H9 (cell line): Measurements from ENCODE around the gene MGMT. TPM values are rescaled to one million over a fixed set of nuclear protein-coding genes. Genes with fewer than 3 reads are reported as not detected.

Experiments
- DNase-seq: peaks from one replicate; pipeline ENCODE4 v3.0.0-alpha.2; 2017
- H2AFZ ChIP-seq: one replicate; pipeline ENCODE4 v1.6.1; 2013; ENCODE audit warnings: mild to moderate bottlenecking, low read length, control low read depth, moderate library complexity
- H2AK5ac ChIP-seq: 2 replicates; pipeline ENCODE4 v1.6.1; 2013; ENCODE audit warnings: low read length, control low read depth, mixed read lengths; ENCODE audit not compliant: insufficient read length
- H2BK120ac ChIP-seq: one replicate; pipeline ENCODE4 v1.6.1; 2013; ENCODE audit warnings: low read depth, mild to moderate bottlenecking, low read length, control low read depth, inconsistent platforms; ENCODE audit not compliant: poor library complexity, severe bottlenecking
- H2BK12ac ChIP-seq: 2 replicates; pipeline ENCODE4 v1.6.1; 2013; ENCODE audit warnings: low read length, control low read depth, mixed read lengths, low read depth; ENCODE audit not compliant: insufficient read length
- H2BK15ac ChIP-seq: 2 replicates; pipeline ENCODE4 v1.6.1; 2013; ENCODE audit warnings: low read depth, low read length, control low read depth
- H2BK20ac ChIP-seq: one replicate; pipeline ENCODE4 v1.6.1; 2013; ENCODE audit warnings: low read depth, mild to moderate bottlenecking, low read length, control low read depth, inconsistent platforms; ENCODE audit not compliant: poor library complexity, severe bottlenecking
- H2BK5ac ChIP-seq: 2 replicates; pipeline ENCODE4 v1.6.1; 2013; ENCODE audit warnings: low read length, control low read depth, mixed read lengths; ENCODE audit not compliant: insufficient read length
- H3K14ac ChIP-seq: 2 replicates; pipeline ENCODE4 v1.6.1; 2013; ENCODE audit warnings: low read length, control low read depth; ENCODE audit not compliant: insufficient read depth
- H3K18ac ChIP-seq: 2 replicates; pipeline ENCODE4 v1.6.1; 2013; ENCODE audit warnings: low read depth, mild to moderate bottlenecking, mixed read lengths, low read length, control low read depth; ENCODE audit not compliant: insufficient read length
- H3K23ac ChIP-seq: 2 replicates; pipeline ENCODE4 v1.6.1; 2013; ENCODE audit warnings: low read length, control low read depth, mixed read lengths, low read depth; ENCODE audit not compliant: insufficient read length
- H3K23me2 ChIP-seq: 2 replicates; pipeline ENCODE4 v1.6.1; 2013; ENCODE audit warnings: low read depth, mild to moderate bottlenecking, mixed read lengths, low read length, control low read depth; ENCODE audit not compliant: insufficient read length, poor library complexity, severe bottlenecking
- H3K27ac ChIP-seq: 2 replicates; pipeline ENCODE4 v1.5.1; 2013; ENCODE audit warnings: low read length, control low read depth, mixed read lengths, low read depth; ENCODE audit not compliant: insufficient read length
- H3K27me3 ChIP-seq: 2 replicates; pipeline ENCODE4 v1.6.1; 2013; ENCODE audit warnings: low read length, control low read depth, inconsistent platforms; ENCODE audit not compliant: insufficient read depth
- H3K4ac ChIP-seq: 2 replicates; pipeline ENCODE4 v1.6.1; 2013; ENCODE audit warnings: low read depth, mild to moderate bottlenecking, control low read depth, inconsistent platforms, low read length, moderate library complexity
- H3K4me1 ChIP-seq: 2 replicates; pipeline ENCODE4 v1.6.1; 2013; ENCODE audit warnings: low read length, control low read depth, inconsistent platforms; ENCODE audit not compliant: insufficient read depth
- H3K4me2 ChIP-seq: 2 replicates; pipeline ENCODE4 v1.6.1; 2013; ENCODE audit warnings: low read length, control low read depth, mixed read lengths; ENCODE audit not compliant: insufficient read length, insufficient read depth
- H3K56ac ChIP-seq: 2 replicates; pipeline ENCODE4 v1.6.1; 2013; ENCODE audit warnings: low read depth, mild to moderate bottlenecking, mixed read lengths, low read length, control low read depth; ENCODE audit not compliant: insufficient read length
- H3K79me1 ChIP-seq: 2 replicates; pipeline ENCODE4 v1.6.1; 2013; ENCODE audit warnings: low read depth, mild to moderate bottlenecking, moderate library complexity, low read length, control low read depth, inconsistent platforms; ENCODE audit not compliant: insufficient read depth, poor library complexity, severe bottlenecking
- H3K79me2 ChIP-seq: 2 replicates; pipeline ENCODE4 v1.6.1; 2013; ENCODE audit warnings: low read length, control low read depth, inconsistent platforms; ENCODE audit not compliant: insufficient read depth
- H3K9ac ChIP-seq: 2 replicates; pipeline ENCODE4 v1.6.1; 2013; ENCODE audit warnings: low read length, control low read depth, mixed read lengths; ENCODE audit not compliant: insufficient read length; ENCODE audit errors: extremely low read depth
- H3K9me3 ChIP-seq: one replicate; pipeline ENCODE4 v1.6.1; 2013; ENCODE audit warnings: low read depth, low read length, inconsistent platforms; ENCODE audit not compliant: control insufficient read depth
- H3T11ph ChIP-seq: one replicate; pipeline ENCODE4 v1.6.1; 2013; ENCODE audit warnings: mild to moderate bottlenecking, low read length, control low read depth, inconsistent platforms
- H4K20me1 ChIP-seq: one replicate; pipeline ENCODE4 v1.6.1; 2013; ENCODE audit not compliant: control insufficient read depth, insufficient read length, insufficient read depth
- H4K5ac ChIP-seq: 2 replicates; pipeline ENCODE4 v1.6.1; 2013; ENCODE audit warnings: low read depth, mild to moderate bottlenecking, mixed read lengths, low read length, control low read depth; ENCODE audit not compliant: insufficient read length
- H4K8ac ChIP-seq: replicated peaks from 2 replicates; pipeline ENCODE4 v1.6.1; 2013; ENCODE audit warnings: low read length, control low read depth, mixed read lengths, low read depth; ENCODE audit not compliant: insufficient read length
- H4K91ac ChIP-seq: 2 replicates; pipeline ENCODE4 v1.6.1; 2013; ENCODE audit warnings: low read depth, mild to moderate bottlenecking, moderate library complexity, mixed read lengths, low read length, control low read depth; ENCODE audit not compliant: insufficient read length
- H3K27ac Mint-ChIP-seq, 3 experiments: 2 replicates in 2 of 3; 3 replicates in 1 of 3; pipeline ENCODE4 v1.8.0; 2020 to 2021; ENCODE audit warnings: mixed read lengths in 3 of 3, mild to moderate bottlenecking in 1 of 3, moderate library complexity in 1 of 3
- H3K27me3 Mint-ChIP-seq: 2 replicates; pipeline ENCODE4 v1.8.0; 2021; ENCODE audit warnings: low read depth, mild to moderate bottlenecking, moderate library complexity, mixed read lengths
- H3K36me3 Mint-ChIP-seq, 3 experiments: 2 replicates in 2 of 3; 3 replicates in 1 of 3; pipeline ENCODE4 v1.8.0; 2020 to 2021; ENCODE audit warnings: low read depth in 3 of 3, mixed read lengths in 3 of 3; ENCODE audit not compliant: insufficient read depth in 1 of 3
- H3K4me1 Mint-ChIP-seq, 2 experiments: 2 replicates each; pipeline ENCODE4 v1.8.0; 2020; ENCODE audit warnings: mixed read lengths in 2 of 2
- H3K4me3 Mint-ChIP-seq, 2 experiments: 2 replicates in 1 of 2; 3 replicates in 1 of 2; pipeline ENCODE4 v1.8.0; 2020 to 2021; ENCODE audit warnings: mild to moderate bottlenecking in 2 of 2, mixed read lengths in 2 of 2, moderate library complexity in 1 of 2
- H3K9me3 Mint-ChIP-seq, 2 experiments: 2 replicates in 1 of 2; 3 replicates in 1 of 2; pipeline ENCODE4 v1.8.0; 2020; ENCODE audit warnings: mild to moderate bottlenecking in 2 of 2, mixed read lengths in 2 of 2, moderate library complexity in 1 of 2
- CTCF ChIP-seq: fragments of 200-600 bp; sonication (generic); conservative IDR thresholded peaks from 3 replicates; pipeline ENCODE4 v1.8.0; 2021; ENCODE audit warnings: antibody characterized with exemption, mild to moderate bottlenecking
- WGBS: extraction: QIAGEN DNeasy Blood & Tissue Kit; methylation state at CpG from one replicate; pipeline ENCODE4 v1.1.7; 2013; ENCODE audit warnings: missing lambda C conversion rate, low lambda C conversion rate, mixed read lengths; ENCODE audit not compliant: insufficient read length; ENCODE audit errors: extremely low coverage; 5-methylcytosine and 5-hydroxymethylcytosine counted together
- total RNA-seq: library from RNA; stranded (reverse); gene quantifications from 2 replicates; pipeline ENCODE4 v1.2.1, GENCODE V29; 2021

Gene MGMT
- total RNA-seq, 1 experiment from 2014 or later, result 18.4 TPM

- no peak overlapping the region for H3K14ac ChIP-seq
- Mint-ChIP-seq H3K36me3 (no peaks in the 10 kb centered on the region), H3K4me1 (0 out of 4 replicates have a peak, but pooled peaks cover 0 to 2% of the 10 kb centered on the region in 2 experiments), H3K9me3 (peaks cover 0 to under 1% of the 10 kb centered on the region in 2 experiments; a peak in 1 of 5 replicates), H3K27me3 (no peaks in the 10 kb centered on the region), H3K4me3 (no peak overlapping the region), H3K27ac (no peak overlapping the region)
- no peak overlapping the region for H2BK5ac ChIP-seq
- no peak overlapping the region for H3K56ac ChIP-seq
- H3K27me3 ChIP-seq, result no peaks in the 10 kb centered on the region
- no peak overlapping the region for H3K9ac ChIP-seq
- H3T11ph ChIP-seq, result no peak overlapping the region
- H4K20me1 ChIP-seq, result no peaks in the 10 kb centered on the region
- no peak overlapping the region for H4K5ac ChIP-seq
- no peaks in the 10 kb centered on the region for H3K4me1 ChIP-seq
- no peak overlapping the region for H4K8ac ChIP-seq
- no peak overlapping the region for H4K91ac ChIP-seq
- no peak for TF ChIP-seq CTCF
- WGBS, result no CpG with 5 or more reads among the region's 14 CpGs
- no peak overlapping the region for H2BK120ac ChIP-seq
- peak; percentile 6 for DNase-seq
- H2AFZ ChIP-seq, result no peak overlapping the region
- H3K18ac ChIP-seq, result no peak overlapping the region
- H3K23ac ChIP-seq, result no peak overlapping the region
- H2AK5ac ChIP-seq, result no peak overlapping the region
- no peak overlapping the region for H2BK20ac ChIP-seq
- H3K9me3 ChIP-seq, result no peaks in the 10 kb centered on the region
- no peak overlapping the region for H3K27ac ChIP-seq
- no peak overlapping the region for H3K4ac ChIP-seq
- H2BK12ac ChIP-seq, result no peak overlapping the region
- H3K4me2 ChIP-seq, result no peak overlapping the region
- no peak overlapping the region for H2BK15ac ChIP-seq
- H3K23me2 ChIP-seq, result no peaks in the 10 kb centered on the region
- H3K79me2 ChIP-seq, result no peaks in the 10 kb centered on the region
- no peaks in the 10 kb centered on the region for H3K79me1 ChIP-seq
Observed at GRCh38 chr10:129796710-129797420, 329.8 kb downstream of the MGMT start.
